UCSD-AML1 (cell line): Measurements from ENCODE around the gene NFU1.
A peak's percentile ranks its signal among the peaks of the same experiment; 100 is the strongest.
"Not testable (repeated sequence)": the region's sequence is repeated elsewhere in the genome, so short reads cannot be mapped to it uniquely, and the experiment has no call there.

Source experiments
- DNase-seq: peaks from one replicate; lab custom pipeline; 2025; ENCODE audit not compliant: unreplicated experiment; lab: John Stamatoyannopoulos, UW

NFU1 gene

GRCh38 chr2:69387770-69388481 lies 49.3 kb downstream of the NFU1 start:
- DNase-seq, result no peak

- DNase-seq, result peak; percentile 97
These were observed 50.2 kb downstream of the NFU1 start, which contains the start of gene GFPT1 for GRCh38 chr2:69386789-69387734. Gene GFPT1, minus strand, starts transcription at chr2:69387227. Its CDS starts 156 bp downstream, at chr2:69387071.

GRCh38 chr2:69386360-69386759 lies 50.9 kb downstream of the NFU1 start:
- DNase-seq, result no peak

- DNase-seq, result no peak
These were observed 51.6 kb downstream of the NFU1 start for GRCh38 chr2:69385443-69386151.

GRCh38 chr2:69384618-69385081 lies 52.6 kb downstream of the NFU1 start:
- no peak for DNase-seq

GRCh38 chr2:69383176-69383812 lies 53.9 kb downstream of the NFU1 start:
- no peak for DNase-seq

- DNase-seq, result no peak
These were observed 54.7 kb downstream of the NFU1 start for GRCh38 chr2:69382547-69382946.

- no peak for DNase-seq
These were observed 55.9 kb downstream of the NFU1 start for GRCh38 chr2:69381337-69381737.

- DNase-seq, result no peak
These were observed 56.9 kb downstream of the NFU1 start for GRCh38 chr2:69380072-69380917.

GRCh38 chr2:69376403-69376802 lies 60.8 kb downstream of the NFU1 start:
- DNase-seq, result no peak

- no peak for DNase-seq
These were observed 61.5 kb downstream of the NFU1 start for GRCh38 chr2:69375494-69376353.

GRCh38 chr2:69372767-69373166 lies 64.5 kb downstream of the NFU1 start:
- no peak for DNase-seq

- DNase-seq, result no peak
These were observed 67.4 kb downstream of the NFU1 start for GRCh38 chr2:69369802-69370201.

GRCh38 chr2:69368588-69368987 lies 68.6 kb downstream of the NFU1 start:
- no peak for DNase-seq

- DNase-seq, result no peak
These were observed 77.9 kb downstream of the NFU1 start for GRCh38 chr2:69359371-69359770.

GRCh38 chr2:69358914-69359313 lies 78.3 kb downstream of the NFU1 start:
- no peak for DNase-seq

- DNase-seq, result no peak
These were observed 80.8 kb downstream of the NFU1 start for GRCh38 chr2:69356471-69356870.

- not testable (repeated sequence) for DNase-seq
These were observed 82.3 kb downstream of the NFU1 start for GRCh38 chr2:69354976-69355375.

- DNase-seq, result no peak
These were observed 83.9 kb downstream of the NFU1 start for GRCh38 chr2:69353360-69353759.
